ENCODE measurements around the gene PLCL2. TPM values are rescaled to one million over a fixed set of nuclear protein-coding genes. Genes with fewer than 3 reads are reported as not detected.
A peak's percentile ranks its signal among the peaks of the same experiment; 100 is the strongest.

Gene PLCL2
- total RNA-seq, 1 donor from 2014 or later: 1.6 TPM

DNA sequence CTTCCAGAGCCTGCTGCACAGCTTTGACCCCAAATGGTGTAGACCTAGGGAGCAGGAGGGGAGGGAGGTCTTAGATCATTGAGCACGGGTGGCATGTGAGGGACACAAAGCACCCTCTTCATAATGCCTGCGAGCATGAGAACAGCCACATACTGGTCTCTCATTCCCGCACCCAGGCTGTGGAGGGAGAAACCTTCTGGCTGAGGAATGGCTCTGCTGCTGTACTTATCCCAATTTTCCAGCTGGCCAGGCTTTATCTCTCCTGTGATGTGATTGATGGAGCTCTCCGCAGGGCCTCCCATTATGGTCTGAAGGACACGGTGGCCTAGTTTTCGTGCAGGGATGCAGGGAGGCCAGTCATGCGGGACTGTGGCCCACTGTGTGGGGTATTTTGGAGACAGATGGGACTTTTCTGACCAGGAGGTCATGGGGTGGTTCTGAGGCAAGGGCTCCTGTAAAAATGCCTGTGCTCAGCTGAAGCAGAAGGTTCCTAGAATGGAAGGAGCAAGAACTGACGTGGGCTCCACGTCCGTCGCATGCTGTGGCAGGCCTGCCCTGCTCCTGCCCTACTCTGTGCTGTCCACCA lies 251.5 kb downstream of the PLCL2 start:
- TF ChIP-seq CTCF (IDR thresholded peaks at IDR 0.05; ENCODE audit: insufficient read depth, low read length, severe bottlenecking): no peak
- DNase-seq (ENCODE audit: low read depth): no peak
- Histone ChIP-seq H3K27me3 (ENCODE audit: control insufficient read depth, insufficient read depth, low read length) (no peaks in the 10 kb centered on the region), H3K36me3 (ENCODE audit: control insufficient read depth, insufficient read depth, low read length) (no peaks in the 10 kb centered on the region), H3K4me3 (ENCODE audit: low read depth, low read length) (no peak overlapping the region)
- FAIRE-seq: no peak

GRCh38 chr3:17137321-17137826 lies 252.6 kb downstream of the PLCL2 start:
- no peak for DNase-seq (ENCODE audit: low read depth)
- Histone ChIP-seq H3K4me3 (ENCODE audit: low read depth, low read length) (no peak overlapping the region), H3K27me3 (ENCODE audit: control insufficient read depth, insufficient read depth, low read length) (no peaks in the 10 kb centered on the region), H3K36me3 (ENCODE audit: control insufficient read depth, insufficient read depth, low read length) (no peaks in the 10 kb centered on the region)
- no peak for FAIRE-seq
- no peak for TF ChIP-seq CTCF (IDR thresholded peaks at IDR 0.05; ENCODE audit: insufficient read depth, low read length, severe bottlenecking)

- no peak for FAIRE-seq
- Histone ChIP-seq H3K27me3 (ENCODE audit: control insufficient read depth, insufficient read depth, low read length) (no peaks in the 10 kb centered on the region), H3K36me3 (ENCODE audit: control insufficient read depth, insufficient read depth, low read length) (no peaks in the 10 kb centered on the region), H3K4me3 (ENCODE audit: low read depth, low read length) (no peak overlapping the region)
- peak; percentile 5 for DNase-seq (ENCODE audit: low read depth)
- TF ChIP-seq CTCF (IDR thresholded peaks at IDR 0.05; ENCODE audit: insufficient read depth, low read length, severe bottlenecking): no peak
Observed at GRCh38 chr3:17138246-17139039, 253.7 kb downstream of the PLCL2 start.

Data from bronchial epithelial cell (primary cell).